Fibroblast of skin of right quadriceps (primary cell): ENCODE measurements around the gene UBE2E3.
"Not testable (repeated sequence)": the region's sequence is repeated elsewhere in the genome, so short reads cannot be mapped to it uniquely, and the experiment has no call there.

Experiments
- DNase-seq: peaks from one replicate; pipeline ENCODE4 v3.0.0-alpha.2; 2013

Gene UBE2E3

DNA sequence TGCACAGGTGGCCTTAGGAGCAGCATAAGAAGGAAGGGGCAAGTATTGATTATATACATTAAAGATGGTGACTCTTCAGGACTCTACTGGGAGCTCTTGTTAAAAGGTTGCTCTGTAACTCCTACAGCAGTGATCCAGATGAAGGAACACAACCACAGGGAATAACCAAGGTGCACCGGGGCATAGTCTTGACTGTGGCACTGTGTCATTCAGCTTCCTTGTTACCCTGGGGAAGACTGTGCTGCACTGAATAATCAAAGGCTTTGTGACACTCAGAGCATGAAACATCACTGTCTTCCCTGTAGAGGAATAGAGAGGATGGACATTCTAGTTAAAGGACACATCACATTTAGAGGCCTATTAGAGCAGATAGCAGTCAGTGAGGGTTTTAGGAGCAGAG, 105.3 kb downstream of the UBE2E3 start:
- DNase-seq: no peak

DNA sequence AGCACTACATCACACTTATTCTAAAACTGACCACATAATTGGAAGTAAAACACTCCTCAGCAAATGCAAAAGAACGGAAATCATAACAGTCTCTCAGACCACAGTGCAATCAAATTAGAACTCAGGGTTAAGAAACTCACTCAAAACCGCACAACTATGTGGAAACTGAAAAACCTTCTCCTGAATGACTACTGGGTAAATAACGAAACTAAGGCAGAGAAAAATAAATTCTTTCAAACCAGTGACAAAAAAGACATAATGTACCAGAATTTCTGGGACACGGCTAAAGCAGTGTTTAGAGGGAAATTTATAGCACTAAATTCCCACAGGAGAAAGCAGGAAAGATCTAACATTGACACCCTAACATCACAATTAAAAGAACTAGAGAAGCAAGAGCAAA, 111.5 kb downstream of the UBE2E3 start:
- not testable (repeated sequence) for DNase-seq

DNA sequence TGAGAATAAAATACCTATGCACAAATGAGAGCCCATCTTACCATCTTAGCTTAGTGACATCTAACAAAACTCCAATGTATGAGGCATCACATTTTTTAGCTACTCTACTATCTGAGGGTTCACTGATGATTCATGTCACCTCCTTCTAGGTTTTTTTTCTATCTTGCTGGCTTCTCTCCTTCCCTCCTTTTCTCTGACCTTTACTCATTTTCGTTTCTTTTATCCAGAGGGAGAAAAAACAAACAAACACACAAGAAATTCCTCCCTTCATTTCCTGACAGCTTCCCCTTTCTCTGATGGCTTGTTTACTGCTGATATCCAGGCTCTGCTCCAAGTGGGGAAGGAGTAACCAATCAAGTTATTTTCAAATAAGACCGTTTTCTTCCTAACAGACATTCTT, 115.1 kb downstream of the UBE2E3 start:
- no peak for DNase-seq

- no peak for DNase-seq
Observed at GRCh38 chr2:181103659-181104058, 123.3 kb downstream of the UBE2E3 start.

DNA sequence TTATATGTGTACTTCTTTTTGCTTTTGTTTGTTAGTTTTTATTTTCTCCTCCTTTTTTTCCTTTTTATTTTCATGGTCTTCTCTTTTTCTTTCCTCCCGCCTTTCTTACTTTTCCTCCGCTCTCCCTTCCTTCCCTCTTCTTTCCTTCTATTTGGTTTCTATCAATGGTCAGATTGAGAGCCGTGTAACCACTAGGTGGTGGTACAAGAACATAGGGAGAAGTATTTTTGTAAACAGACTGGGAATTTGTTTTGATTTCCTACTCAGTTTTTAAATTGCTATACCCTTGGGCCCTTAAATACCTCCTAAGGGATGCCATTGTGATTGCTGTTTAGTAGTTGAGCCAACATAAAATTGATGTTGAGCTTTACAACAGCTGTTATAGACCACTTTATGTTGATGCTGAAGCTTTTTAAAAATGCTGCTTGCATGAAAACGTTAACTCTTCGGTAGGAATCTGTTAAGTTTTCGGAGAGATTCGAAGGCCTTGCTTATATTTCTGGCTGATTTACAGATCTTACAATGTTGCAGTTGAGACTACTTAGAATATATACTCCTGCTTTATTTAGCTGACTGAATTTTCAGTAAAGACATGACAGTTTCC, 124.2 kb downstream of the UBE2E3 start:
- DNase-seq: peak; percentile 70

- DNase-seq: peak; percentile 6
Observed at GRCh38 chr2:181105562-181105961, 125.2 kb downstream of the UBE2E3 start.

DNA sequence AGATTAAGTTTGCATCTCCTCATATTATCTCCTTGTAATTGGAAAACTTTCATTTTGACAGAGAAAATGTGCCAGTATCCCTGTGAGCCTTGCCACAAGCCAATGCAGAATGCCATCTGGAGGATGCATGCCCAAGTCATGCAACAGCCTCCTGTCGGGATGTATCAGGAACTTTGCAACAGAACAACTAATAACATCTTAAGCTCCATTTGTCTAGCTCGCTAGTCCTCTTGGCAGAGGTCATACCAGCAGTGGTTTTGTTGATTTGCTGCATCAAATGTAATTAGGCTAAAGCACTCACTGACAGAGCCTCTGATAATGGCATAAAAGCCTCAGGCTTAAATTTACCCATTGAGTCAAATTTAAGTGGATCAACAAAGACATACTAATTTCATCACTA, 125.8 kb downstream of the UBE2E3 start:
- DNase-seq: no peak

DNA sequence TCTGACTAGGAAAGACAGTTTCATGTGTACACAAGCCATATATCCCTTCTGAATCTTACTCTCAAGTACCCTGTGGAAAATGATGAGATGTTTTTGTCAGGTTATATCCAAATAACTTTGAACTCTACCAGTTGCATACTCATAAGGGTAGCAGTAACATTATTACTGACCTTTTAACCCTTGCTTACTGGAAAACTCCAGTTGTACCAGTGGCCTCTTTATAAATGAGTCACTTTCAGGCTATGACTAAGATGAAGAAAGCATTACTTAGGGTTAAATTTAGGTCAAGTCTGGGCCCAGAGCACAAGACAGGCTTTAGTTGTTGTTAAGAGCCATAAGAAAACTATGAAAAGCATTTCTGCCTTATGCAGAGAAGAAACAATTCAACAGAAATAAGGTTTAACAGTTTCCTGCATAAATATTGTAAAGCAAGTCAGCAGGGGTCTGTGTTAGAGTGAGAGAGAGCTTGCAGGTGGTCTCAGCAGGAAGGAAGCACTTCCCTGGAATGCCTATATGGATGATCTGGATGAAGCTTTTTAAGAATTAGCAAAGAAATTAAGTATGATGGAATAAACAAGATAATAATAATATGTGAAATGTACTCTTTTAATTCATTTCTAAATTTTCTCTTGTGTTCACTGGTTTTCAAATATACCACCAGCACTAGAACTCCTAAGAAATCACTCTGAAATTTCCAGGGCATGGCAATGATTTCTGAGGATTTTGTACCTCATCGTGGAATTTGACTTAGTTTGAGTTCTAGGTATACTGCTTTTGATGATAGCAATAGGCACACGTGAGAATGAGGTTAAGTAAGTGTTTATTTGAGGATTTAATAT, 126.6 kb downstream of the UBE2E3 start:
- DNase-seq: peak; percentile 92

GRCh38 chr2:181107628-181107945, 127.2 kb downstream of the UBE2E3 start:
- no peak for DNase-seq

GRCh38 chr2:181111059-181111458, 130.7 kb downstream of the UBE2E3 start:
- no peak for DNase-seq

GRCh38 chr2:181112916-181113315, 132.5 kb downstream of the UBE2E3 start:
- no peak for DNase-seq
